Measurements from ENCODE around the gene INPP5F. TPM values are rescaled to one million over a fixed set of nuclear protein-coding genes. Genes with fewer than 3 reads are reported as not detected.

Gene INPP5F
- total RNA-seq (37.5 and 42.5 TPM in 2 replicates), polyA plus RNA-seq (10.2 and 11.2 TPM in 2 replicates), polyA minus RNA-seq (13.6 and 14.2 TPM in 2 replicates)
- 23.9 TPM for total RNA-seq (2013)

- no peaks in the 10 kb centered on the region for H3K27me3 ChIP-seq (replicated peaks in 1 of 4; ENCODE audit: control extremely low read depth in 1 of 4, control insufficient read depth in 3 of 4, insufficient read depth in 4 of 4, low read length in 3 of 4)
- Mint-ChIP-seq H3K27me3 (no peaks in the 10 kb centered on the region), H3K4me1 (peaks cover 48% of the 10 kb centered on the region), H3K27ac (peak within 1 kb of the TSS; percentile 95), H3K4me3 (peak within 1 kb of the TSS; percentile 98), H3K9me3 (ENCODE audit: insufficient read depth) (no peaks in the 10 kb centered on the region)
- peak within 1 kb of the TSS; percentile 95 for H3K4me2 ChIP-seq (replicated peaks; ENCODE audit: low read depth, low read length, poor library complexity, severe bottlenecking)
- peak; percentile 95 for DNase-seq
- H3K79me2 ChIP-seq (ENCODE audit: control insufficient read depth, insufficient read depth, low read length), result peaks cover 46% of the 10 kb centered on the region
- H2AFZ ChIP-seq (ENCODE audit: insufficient read depth, low read depth, low read length, poor library complexity, severe bottlenecking), result peak within 1 kb of the TSS; percentile 90
- peaks cover 0 to 2% (median 0%) of the 10 kb centered on the region in 3 donors for H3K9me3 ChIP-seq (ENCODE audit: control extremely low read depth in 1 of 3, control insufficient read depth in 2 of 3, insufficient read depth in 1 of 3, low read length in 2 of 3)
- peak within 1 kb of the TSS; percentile 73 to 90 for H3K27ac ChIP-seq (ENCODE audit: low read length in 2 of 2)
- intact Hi-C loops (cut with micrococcal nuclease), result loop anchor here (1.0 to 5.0 kb wide), 8 partner anchors 17 to 146 kb away; partner anchors contain the start of genes BAG3 and MCMBP
- H3K9ac ChIP-seq (ENCODE audit: low read length), result peak within 1 kb of the TSS; percentile 85
- TF ChIP-seq EZH2 (IDR thresholded peaks at IDR 0.05; ENCODE audit: borderline replicate concordance, insufficient read depth, low read depth, low read length, poor library complexity, severe bottlenecking) (no peak), CTCF (IDR thresholded peaks at IDR 0.05) (peak; percentile 55)
- peaks cover 38 to 51% of the 10 kb centered on the region in 2 donors for H3K4me1 ChIP-seq (ENCODE audit: control insufficient read depth in 2 of 2, insufficient read depth in 2 of 2, low read length in 2 of 2)
- ChIA-PET POLR2A (interaction anchor here (0.6 to 4.1 kb wide), 12 partner anchors 12 to 536 kb away, joined by 3 to 65 read pairs (median 4); no protein-coding TSS in a partner anchor), CTCF (interaction anchor here (0.6 to 6.5 kb wide), 15 partner anchors 9 to 173 kb away, joined by 3 to 99 read pairs (median 4); partner anchors contain the start of gene BAG3)
- H3K4me3 ChIP-seq (ENCODE audit: control extremely low read depth in 1 of 5, extremely low read depth in 1 of 5, insufficient read depth in 1 of 5, low read depth in 2 of 5, low read length in 4 of 5), result peak within 1 kb of the TSS; percentile 55 to 85 (median 70)
- under 1% methylated on average over 95 of the region's 95 CpGs for WGBS (ENCODE audit: insufficient coverage)
- no peaks in the 10 kb centered on the region for H4K20me1 ChIP-seq (ENCODE audit: control insufficient read depth, insufficient read depth, low read length, poor library complexity, severe bottlenecking)
- ATAC-seq (ENCODE audit: low read depth), result peak; percentile 93
- no peaks in the 10 kb centered on the region for H3K36me3 ChIP-seq (replicated peaks in 1 of 2; ENCODE audit: control extremely low read depth in 1 of 2, control insufficient read depth in 1 of 2, extremely low read depth in 1 of 2, insufficient read depth in 2 of 2, low read length in 1 of 2)
Measured at GRCh38 chr10:119725828-119726675, at the start of gene INPP5F. Gene INPP5F, plus strand, starts transcription at chr10:119726050. Its CDS starts 213 bp downstream, at chr10:119726263.

- no peaks in the 10 kb centered on the region for H3K4me1 Mint-ChIP-seq
- DNase-seq (no peak), ATAC-seq (ENCODE audit: low read depth) (no peak)
- Histone ChIP-seq H3K4me2 (replicated peaks; ENCODE audit: low read depth, low read length, poor library complexity, severe bottlenecking) (no peak overlapping the region), H3K27me3 (replicated peaks in 1 of 4; ENCODE audit: control extremely low read depth in 1 of 4, control insufficient read depth in 3 of 4, insufficient read depth in 4 of 4, low read length in 3 of 4) (no peaks in the 10 kb centered on the region), H3K9me3 (ENCODE audit: control extremely low read depth in 1 of 3, control insufficient read depth in 2 of 3, insufficient read depth in 1 of 3, low read length in 2 of 3) (peaks cover 0 to 2% (median 0%) of the 10 kb centered on the region in 3 donors), H3K79me2 (ENCODE audit: control insufficient read depth, insufficient read depth, low read length) (no peaks in the 10 kb centered on the region), H2AFZ (ENCODE audit: insufficient read depth, low read depth, low read length, poor library complexity, severe bottlenecking) (no peak overlapping the region), H3K4me3 (ENCODE audit: control extremely low read depth in 1 of 5, extremely low read depth in 1 of 5, insufficient read depth in 1 of 5, low read depth in 2 of 5, low read length in 4 of 5) (no peak overlapping the region), H4K20me1 (ENCODE audit: control insufficient read depth, insufficient read depth, low read length, poor library complexity, severe bottlenecking) (no peaks in the 10 kb centered on the region), H3K9ac (ENCODE audit: low read length) (no peak overlapping the region), H3K4me1 (ENCODE audit: control insufficient read depth in 2 of 2, insufficient read depth in 2 of 2, low read length in 2 of 2) (no peaks in the 10 kb centered on the region), H3K36me3 (replicated peaks in 1 of 2; ENCODE audit: control extremely low read depth in 1 of 2, control insufficient read depth in 1 of 2, extremely low read depth in 1 of 2, insufficient read depth in 2 of 2, low read length in 1 of 2) (no peaks in the 10 kb centered on the region), H3K27ac (ENCODE audit: low read length in 2 of 2) (no peak overlapping the region)
- CTCF ChIA-PET, result no interaction called here
- H3K9me3 Mint-ChIP-seq (ENCODE audit: insufficient read depth), result no peaks in the 10 kb centered on the region
- peaks cover 2% of the 10 kb centered on the region for H3K27me3 Mint-ChIP-seq
- intact Hi-C loops (cut with micrococcal nuclease), result no loop called here
- WGBS (ENCODE audit: insufficient coverage), result 100% methylated on average over 1 of the region's 6 CpGs
- H3K4me3 Mint-ChIP-seq, result no peak overlapping the region
- POLR2A ChIA-PET, result no interaction called here
- no peak overlapping the region for H3K27ac Mint-ChIP-seq
- no peak for TF ChIP-seq EZH2 (IDR thresholded peaks at IDR 0.05; ENCODE audit: borderline replicate concordance, insufficient read depth, low read depth, low read length, poor library complexity, severe bottlenecking)
Measured at GRCh38 chr10:119677126-119677525, 48.7 kb upstream of the INPP5F start.

All from B cell (primary cell).